ENCODE data around the gene TRAM2. TPM values are rescaled to one million over a fixed set of nuclear protein-coding genes. Genes with fewer than 3 reads are reported as not detected.

Gene TRAM2
- total and polyA plus RNA-seq, 8 donors, result 22.1 to 38.4 (median 27.4) TPM

DNA sequence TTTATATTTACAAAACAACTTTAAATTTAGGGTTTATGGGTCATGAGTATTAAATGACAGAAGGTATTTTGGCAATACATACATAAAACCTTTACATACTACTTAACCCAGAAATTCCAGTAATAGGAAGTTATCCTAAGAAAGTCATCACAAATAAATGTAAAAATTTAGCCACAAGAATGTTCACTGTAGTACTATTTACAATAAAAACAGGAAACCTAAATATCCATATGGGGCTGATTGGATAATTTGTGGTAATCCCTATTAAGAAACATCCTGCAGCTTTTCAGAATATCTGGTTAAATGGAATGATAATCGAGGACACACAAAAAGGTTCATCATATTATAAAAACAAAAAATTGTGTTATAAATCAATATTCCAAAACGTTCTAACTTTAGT lies 44.4 kb downstream of the TRAM2 start:
- TF ChIP-seq, protein P1, sequence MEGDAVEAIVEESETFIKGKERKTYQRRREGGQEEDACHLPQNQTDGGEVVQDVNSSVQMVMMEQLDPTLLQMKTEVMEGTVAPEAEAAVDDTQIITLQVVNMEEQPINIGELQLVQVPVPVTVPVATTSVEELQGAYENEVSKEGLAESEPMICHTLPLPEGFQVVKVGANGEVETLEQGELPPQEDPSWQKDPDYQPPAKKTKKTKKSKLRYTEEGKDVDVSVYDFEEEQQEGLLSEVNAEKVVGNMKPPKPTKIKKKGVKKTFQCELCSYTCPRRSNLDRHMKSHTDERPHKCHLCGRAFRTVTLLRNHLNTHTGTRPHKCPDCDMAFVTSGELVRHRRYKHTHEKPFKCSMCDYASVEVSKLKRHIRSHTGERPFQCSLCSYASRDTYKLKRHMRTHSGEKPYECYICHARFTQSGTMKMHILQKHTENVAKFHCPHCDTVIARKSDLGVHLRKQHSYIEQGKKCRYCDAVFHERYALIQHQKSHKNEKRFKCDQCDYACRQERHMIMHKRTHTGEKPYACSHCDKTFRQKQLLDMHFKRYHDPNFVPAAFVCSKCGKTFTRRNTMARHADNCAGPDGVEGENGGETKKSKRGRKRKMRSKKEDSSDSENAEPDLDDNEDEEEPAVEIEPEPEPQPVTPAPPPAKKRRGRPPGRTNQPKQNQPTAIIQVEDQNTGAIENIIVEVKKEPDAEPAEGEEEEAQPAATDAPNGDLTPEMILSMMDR (IDR thresholded peaks at IDR 0.05), result no peak
- DNase-seq, result no peak
- H3K9me3 ChIP-seq, result no peaks in the 10 kb centered on the region
- no peak for ATAC-seq
- H3K27ac ChIP-seq, result no peak overlapping the region
- H3K4me1 ChIP-seq, result peaks cover 0 to 5% of the 10 kb centered on the region in 2 donors
- intact Hi-C loops (cut with DNase I), result no loop called here
- peaks cover 0 to 15% of the 10 kb centered on the region in 2 donors for H3K36me3 ChIP-seq
- no peak overlapping the region for H3K4me3 ChIP-seq
- H3K27me3 ChIP-seq, result no peaks in the 10 kb centered on the region

DNA sequence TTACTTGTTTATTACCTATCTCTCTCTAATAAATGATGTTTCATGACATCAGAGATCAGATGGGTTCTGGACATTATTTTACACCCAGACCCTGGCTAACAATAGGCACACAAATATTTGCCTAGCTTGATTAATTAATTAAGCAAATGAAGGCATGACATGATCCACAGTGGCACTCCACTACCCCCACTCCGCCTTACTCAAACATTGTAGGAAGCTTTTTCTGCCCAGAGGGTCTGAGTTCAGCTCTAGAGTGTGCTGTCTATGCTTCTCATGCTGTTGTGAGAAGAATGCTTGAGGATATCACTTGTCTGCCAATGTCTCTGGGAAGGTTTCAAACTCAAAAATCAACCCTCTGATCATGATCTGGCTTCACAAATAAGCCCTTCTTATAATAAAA lies 45.0 kb downstream of the TRAM2 start:
- no peaks in the 10 kb centered on the region for H3K27me3 ChIP-seq
- TF ChIP-seq, protein P1 (IDR thresholded peaks at IDR 0.05), result no peak
- H3K4me1 ChIP-seq, result no peaks in the 10 kb centered on the region
- DNase-seq (no peak), ATAC-seq (no peak)
- intact Hi-C loops (cut with DNase I), result no loop called here
- no peaks in the 10 kb centered on the region for H3K9me3 ChIP-seq
- no peak overlapping the region for H3K27ac ChIP-seq
- H3K4me3 ChIP-seq, result no peak overlapping the region
- peaks cover 0 to 15% of the 10 kb centered on the region in 2 donors for H3K36me3 ChIP-seq

DNA sequence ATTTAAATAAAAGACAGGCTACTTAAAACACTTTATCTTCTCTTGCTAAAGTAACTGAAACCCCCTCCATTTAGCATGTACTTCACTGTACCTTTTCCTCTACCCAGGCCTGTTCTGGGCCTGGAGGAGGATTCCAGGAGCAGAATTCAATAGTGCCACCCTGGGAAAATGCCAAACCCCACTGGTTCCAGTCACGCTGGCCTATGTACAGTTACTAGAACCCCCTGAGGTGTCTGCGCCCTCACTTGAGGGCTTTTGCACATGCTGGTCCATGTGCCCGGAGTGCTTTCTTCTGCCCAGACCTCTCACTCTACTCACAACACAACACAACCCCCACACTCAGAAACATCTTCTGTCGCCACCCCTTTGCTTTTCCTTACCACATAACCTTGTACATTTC lies 45.5 kb downstream of the TRAM2 start:
- H3K9me3 ChIP-seq, result no peaks in the 10 kb centered on the region
- H3K36me3 ChIP-seq, result peaks cover 0 to 15% of the 10 kb centered on the region in 2 donors
- H3K4me1 ChIP-seq, result no peaks in the 10 kb centered on the region

DNA sequence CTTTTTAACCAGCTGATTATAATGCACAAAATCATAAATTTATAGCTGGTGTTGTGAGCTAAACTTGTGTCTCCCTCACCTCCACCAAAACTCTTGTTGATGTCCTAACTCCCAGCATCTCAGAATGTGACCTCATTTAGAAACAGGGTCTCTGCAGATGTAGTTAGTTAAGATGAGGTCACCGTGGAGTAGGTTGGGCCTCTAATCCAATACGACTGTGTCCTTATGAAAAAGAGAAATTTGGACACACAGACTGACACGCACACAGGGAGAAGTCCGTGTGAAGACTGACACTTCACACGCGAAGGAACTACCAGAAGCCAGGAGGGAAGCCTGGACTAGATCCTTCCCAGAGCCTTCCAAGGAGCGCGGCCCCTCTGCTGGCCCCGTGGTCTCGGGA lies 46.5 kb downstream of the TRAM2 start:
- no peaks in the 10 kb centered on the region for H3K9me3 ChIP-seq
- no peak for ATAC-seq
- H3K4me3 ChIP-seq, result no peak overlapping the region
- no peak overlapping the region for H3K27ac ChIP-seq
- H3K4me1 ChIP-seq, result no peaks in the 10 kb centered on the region
- intact Hi-C loops (cut with DNase I), result no loop called here
- TF ChIP-seq, protein P1 (IDR thresholded peaks at IDR 0.05), result no peak
- H3K27me3 ChIP-seq, result no peaks in the 10 kb centered on the region
- no peak for DNase-seq
- H3K36me3 ChIP-seq, result peaks cover 0 to 15% of the 10 kb centered on the region in 2 donors

More for the DNA sequence above, 45.5 kb downstream of the TRAM2 start:
- Histone ChIP-seq H3K4me3 (no peak overlapping the region), H3K27me3 (no peaks in the 10 kb centered on the region), H3K27ac (no peak overlapping the region)
- no peak for ATAC-seq
- intact Hi-C loops (cut with DNase I), result no loop called here
- TF ChIP-seq, protein P1 (IDR thresholded peaks at IDR 0.05), result no peak
- DNase-seq, result no peak

DNA sequence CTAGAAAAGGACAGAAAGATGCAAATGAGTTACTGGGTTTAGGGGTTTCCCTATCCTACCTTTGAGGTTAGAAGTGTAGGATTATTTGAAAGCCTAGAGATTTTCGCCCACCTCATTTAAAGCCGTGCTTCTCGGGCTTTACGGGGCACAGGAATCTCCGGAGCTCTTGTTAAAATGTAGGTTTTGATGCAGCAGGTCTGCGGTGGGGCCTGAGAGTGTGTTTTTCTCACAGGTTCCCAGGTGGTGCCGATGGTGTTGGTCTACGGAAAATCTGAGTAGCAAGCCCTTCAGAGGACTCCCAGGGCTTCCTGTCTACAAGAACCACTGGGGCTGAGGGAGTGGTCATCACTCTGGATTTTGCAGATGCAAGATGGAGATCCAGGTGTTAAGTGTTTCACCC lies 47.5 kb downstream of the TRAM2 start:
- intact Hi-C loops (cut with DNase I), result no loop called here

More for the DNA sequence above, 47.5 kb downstream of the TRAM2 start:
- no peaks in the 10 kb centered on the region for H3K9me3 ChIP-seq
- no peak overlapping the region for H3K4me3 ChIP-seq
- ATAC-seq (no peak), DNase-seq (no peak)
- H3K27ac ChIP-seq, result no peak overlapping the region
- TF ChIP-seq, protein P1 (IDR thresholded peaks at IDR 0.05), result no peak
- H3K36me3 ChIP-seq, result peaks cover 0 to 7% of the 10 kb centered on the region in 2 donors
- no peaks in the 10 kb centered on the region for H3K27me3 ChIP-seq
- H3K4me1 ChIP-seq, result no peaks in the 10 kb centered on the region

All from left lung (tissue), 10 donors.